OCI-LY3 (cell line): ENCODE measurements around the gene ADAM11.

ENCODE experiments used
- H2AFZ ChIP-seq: fragments of 200-600, 300-600 bp; shearing (Covaris generic); 2 replicates; pipeline ENCODE4 v1.6.0; 2014; ENCODE audit warnings: antibody characterized with exemption, low read depth, low read length
- H3K27ac ChIP-seq: fragments of 200-600, 300-600 bp; sonication (generic); 2 replicates; pipeline ENCODE4 v1.5.1; 2014; ENCODE audit warnings: mild to moderate bottlenecking, low read length, moderate library complexity, mixed read lengths
- H3K27me3 ChIP-seq: fragments of 200-600, 300-600 bp; sonication (generic); 2 replicates; pipeline ENCODE4 v1.6.1; 2014; ENCODE audit warnings: low read depth, low read length, mixed read lengths
- H3K36me3 ChIP-seq: fragments of 200-600, 300-600 bp; sonication (generic); replicated peaks from 2 replicates; pipeline ENCODE3; 2014; ENCODE audit warnings: low read depth, low read length, mixed read lengths
- H3K4me1 ChIP-seq: fragments of 300-600, 200-600 bp; sonication (generic); 2 replicates; pipeline ENCODE4 v1.6.1; 2014; ENCODE audit warnings: low read length, mixed read lengths
- H3K4me2 ChIP-seq: fragments of 200-600, 300-600 bp; sonication (generic); 2 replicates; pipeline ENCODE4 v1.6.1; 2014; ENCODE audit warnings: low read length, mixed read lengths
- H3K4me3 ChIP-seq: fragments of 300-600, 200-600 bp; sonication (generic); 2 replicates; pipeline ENCODE4 v1.5.1; 2014; ENCODE audit warnings: antibody characterized with exemption, mild to moderate bottlenecking, low read length, moderate library complexity
- H3K79me2 ChIP-seq: fragments of 300-600, 200-600 bp; shearing (Covaris generic); 2 replicates; pipeline ENCODE4 v1.6.1; 2014; ENCODE audit warnings: mild to moderate bottlenecking, low read length, mixed read lengths
- H3K9ac ChIP-seq: fragments of 300-600, 200-600 bp; shearing (Covaris generic); 2 replicates; pipeline ENCODE4 v1.6.0; 2014; ENCODE audit warnings: mild to moderate bottlenecking, low read length, moderate library complexity
- H3K9me3 ChIP-seq: fragments of 200-600, 300-600 bp; shearing (Covaris generic); 2 replicates; pipeline ENCODE4 v1.6.1; 2014; ENCODE audit warnings: low read length, mixed read lengths; ENCODE audit not compliant: insufficient read depth
- H4K20me1 ChIP-seq: fragments of 200-600, 300-600 bp; sonication (generic); 2 replicates; pipeline ENCODE4 v1.6.1; 2016; ENCODE audit warnings: low read length, mixed read lengths; ENCODE audit not compliant: insufficient read depth
- EZH2phosphoT487 ChIP-seq: fragments of 200-600 bp; shearing (Covaris generic); IDR thresholded peaks from 2 replicates; pipeline ENCODE4 v1.6.1; 2018; ENCODE audit warnings: antibody characterized with exemption, mixed run types, low read depth
- TF ChIP-seq, protein P1 (sequence below): fragments of 200-600, 300-600 bp; sonication (generic); IDR thresholded peaks from 2 replicates; pipeline ENCODE4 v1.5.1; 2014; ENCODE audit warnings: antibody characterized with exemption, low read length, low read depth

Gene ADAM11

GRCh38 chr17:44749076-44749979, 9.5 kb upstream of the ADAM11 start:
- H3K9ac ChIP-seq = no peak overlapping the region
- no peaks in the 10 kb centered on the region for H3K9me3 ChIP-seq
- no peak overlapping the region for H2AFZ ChIP-seq
- no peak overlapping the region for H3K27ac ChIP-seq
- H3K36me3 ChIP-seq = peaks cover 10% of the 10 kb centered on the region
- no peaks in the 10 kb centered on the region for H4K20me1 ChIP-seq
- no peak for TF ChIP-seq EZH2phosphoT487
- TF ChIP-seq, protein P1, sequence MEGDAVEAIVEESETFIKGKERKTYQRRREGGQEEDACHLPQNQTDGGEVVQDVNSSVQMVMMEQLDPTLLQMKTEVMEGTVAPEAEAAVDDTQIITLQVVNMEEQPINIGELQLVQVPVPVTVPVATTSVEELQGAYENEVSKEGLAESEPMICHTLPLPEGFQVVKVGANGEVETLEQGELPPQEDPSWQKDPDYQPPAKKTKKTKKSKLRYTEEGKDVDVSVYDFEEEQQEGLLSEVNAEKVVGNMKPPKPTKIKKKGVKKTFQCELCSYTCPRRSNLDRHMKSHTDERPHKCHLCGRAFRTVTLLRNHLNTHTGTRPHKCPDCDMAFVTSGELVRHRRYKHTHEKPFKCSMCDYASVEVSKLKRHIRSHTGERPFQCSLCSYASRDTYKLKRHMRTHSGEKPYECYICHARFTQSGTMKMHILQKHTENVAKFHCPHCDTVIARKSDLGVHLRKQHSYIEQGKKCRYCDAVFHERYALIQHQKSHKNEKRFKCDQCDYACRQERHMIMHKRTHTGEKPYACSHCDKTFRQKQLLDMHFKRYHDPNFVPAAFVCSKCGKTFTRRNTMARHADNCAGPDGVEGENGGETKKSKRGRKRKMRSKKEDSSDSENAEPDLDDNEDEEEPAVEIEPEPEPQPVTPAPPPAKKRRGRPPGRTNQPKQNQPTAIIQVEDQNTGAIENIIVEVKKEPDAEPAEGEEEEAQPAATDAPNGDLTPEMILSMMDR = no peak
- H3K27me3 ChIP-seq = no peaks in the 10 kb centered on the region
- H3K79me2 ChIP-seq = no peaks in the 10 kb centered on the region
- 0 out of 2 replicates have a peak, but pooled peaks cover 3% of the 10 kb centered on the region for H3K4me1 ChIP-seq
- no peak overlapping the region for H3K4me3 ChIP-seq
- no peak overlapping the region for H3K4me2 ChIP-seq

DNA sequence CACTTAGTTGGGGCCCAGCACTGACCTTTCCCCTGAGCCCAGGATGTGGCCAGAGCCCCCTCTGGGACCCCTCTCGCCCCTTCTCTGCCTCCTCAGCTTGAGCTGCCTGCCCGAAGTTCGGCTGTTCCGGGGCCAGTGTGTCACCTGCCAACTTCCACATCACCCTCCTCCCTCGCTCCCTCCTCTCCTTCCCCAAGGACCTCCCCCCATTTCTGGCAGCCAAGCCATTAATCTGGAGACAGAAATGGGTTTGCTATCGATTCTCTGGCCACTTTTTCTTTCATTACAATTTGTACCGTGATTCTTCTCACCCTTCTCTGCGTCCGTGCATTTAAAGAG, 8.8 kb upstream of the ADAM11 start:
- TF ChIP-seq, protein P1 = no peak
- no peak for TF ChIP-seq EZH2phosphoT487
- Histone ChIP-seq H4K20me1 (no peaks in the 10 kb centered on the region), H3K27ac (no peak overlapping the region), H3K27me3 (no peaks in the 10 kb centered on the region), H3K36me3 (peaks cover 5% of the 10 kb centered on the region), H3K79me2 (no peaks in the 10 kb centered on the region), H3K9me3 (no peaks in the 10 kb centered on the region), H3K4me3 (no peak overlapping the region), H3K4me1 (0 out of 2 replicates have a peak, but pooled peaks cover 3% of the 10 kb centered on the region), H3K9ac (no peak overlapping the region), H3K4me2 (no peak overlapping the region), H2AFZ (no peak overlapping the region)

DNA sequence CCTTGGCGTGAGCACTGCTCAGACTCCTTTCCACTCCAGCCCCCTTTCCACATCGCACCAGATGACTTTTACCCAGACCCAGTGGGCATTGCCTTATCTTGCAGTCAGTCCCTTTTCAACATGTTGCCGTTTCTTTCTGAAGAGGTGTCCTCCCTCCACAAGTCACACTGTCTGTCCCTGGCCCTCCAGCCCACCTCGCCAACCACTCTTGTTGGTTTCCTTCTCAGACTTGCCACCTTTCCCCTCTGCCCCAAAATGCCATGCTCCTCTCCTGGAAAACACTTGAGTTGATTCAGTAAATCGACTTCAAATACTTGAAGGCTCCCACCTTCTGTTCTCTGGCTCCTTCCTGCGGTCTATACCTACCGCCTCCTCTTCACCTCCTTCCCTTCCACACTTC, 7.5 kb upstream of the ADAM11 start:
- H3K4me1 ChIP-seq = no peaks in the 10 kb centered on the region
- H3K9ac ChIP-seq = no peak overlapping the region
- H3K27me3 ChIP-seq = no peaks in the 10 kb centered on the region
- no peak overlapping the region for H3K4me2 ChIP-seq
- no peak for TF ChIP-seq EZH2phosphoT487
- TF ChIP-seq, protein P1 = no peak
- H4K20me1 ChIP-seq = no peaks in the 10 kb centered on the region
- H2AFZ ChIP-seq = no peak overlapping the region
- H3K4me3 ChIP-seq = no peak overlapping the region
- H3K27ac ChIP-seq = no peak overlapping the region
- H3K36me3 ChIP-seq = peaks cover 5% of the 10 kb centered on the region
- no peaks in the 10 kb centered on the region for H3K79me2 ChIP-seq
- no peaks in the 10 kb centered on the region for H3K9me3 ChIP-seq

DNA sequence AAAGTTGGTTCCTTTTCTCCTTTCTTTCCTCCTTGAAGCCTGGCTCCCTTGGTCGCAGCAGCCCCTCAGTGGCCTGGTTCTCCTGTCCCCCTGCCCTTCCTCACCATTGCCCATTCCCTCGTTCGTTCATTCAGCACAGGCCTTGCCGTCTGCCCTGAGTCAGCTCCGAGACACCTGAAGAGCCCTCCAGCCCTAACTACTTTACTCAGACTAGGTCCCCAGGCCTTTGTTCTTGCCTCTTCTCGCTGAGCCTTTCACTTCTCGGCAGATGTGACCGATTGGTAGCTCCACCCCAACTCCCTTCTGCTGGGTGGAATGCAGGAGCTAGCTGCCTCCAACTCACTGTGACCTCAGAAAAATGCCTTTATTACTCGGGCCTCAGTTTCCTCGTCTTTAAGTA, 7.0 kb upstream of the ADAM11 start:
- no peak overlapping the region for H2AFZ ChIP-seq
- TF ChIP-seq, protein P1 = no peak
- TF ChIP-seq EZH2phosphoT487 = no peak
- no peak overlapping the region for H3K9ac ChIP-seq
- H3K79me2 ChIP-seq = no peaks in the 10 kb centered on the region
- peaks cover 5% of the 10 kb centered on the region for H3K36me3 ChIP-seq
- no peak overlapping the region for H3K27ac ChIP-seq
- no peaks in the 10 kb centered on the region for H3K4me1 ChIP-seq
- no peak overlapping the region for H3K4me3 ChIP-seq
- no peaks in the 10 kb centered on the region for H4K20me1 ChIP-seq
- H3K9me3 ChIP-seq = no peaks in the 10 kb centered on the region
- no peak overlapping the region for H3K4me2 ChIP-seq
- H3K27me3 ChIP-seq = no peaks in the 10 kb centered on the region
